Measurements from ENCODE around the gene CYSTM1. TPM values are rescaled to one million over a fixed set of nuclear protein-coding genes. Genes with fewer than 3 reads are reported as not detected.

Gene CYSTM1
- polyA plus RNA-seq, 2 of the 4 experiments (the other 2 are of a cell fraction), result 76.8 to 103 TPM

- Histone ChIP-seq H3K9me3 (no peaks in the 10 kb centered on the region), H3K4me3 (no peak overlapping the region), H3K4me1 (peaks cover 8% of the 10 kb centered on the region), H3K27ac (no peak overlapping the region), H3K4me2 (no peak overlapping the region)
- ChIA-PET CTCF (interaction anchor here (1.1 to 1.5 kb wide), 2 partner anchors 8 to 94 kb away, joined by 3 to 5 read pairs; partner anchors contain the start of gene CYSTM1), POLR2A (no interaction called here)
- DNase-seq (ENCODE audit: low read depth in 1 of 2, low spot score in 1 of 2) (no peak), FAIRE-seq (no peak), ATAC-seq (no peak)
- TF ChIP-seq ATOH8 (CRISPR knock-in tag; IDR thresholded peaks at IDR 0.05; ENCODE audit: low read depth) (no peak), HOXB13 (CRISPR knock-in tag; IDR thresholded peaks at IDR 0.05; ENCODE audit: low read depth) (no peak), MYC (IDR thresholded peaks at IDR 0.05; ENCODE audit: borderline replicate concordance, low read length) (no peak), CHD4 (IDR thresholded peaks at IDR 0.05; ENCODE audit: borderline replicate concordance) (no peak), CBX2 (IDR thresholded peaks at IDR 0.05; ENCODE audit: borderline replicate concordance, low read depth) (no peak), TP53 (CRISPR knock-in tag; IDR thresholded peaks at IDR 0.05) (no peak)
- TF ChIP-seq, protein P1, sequence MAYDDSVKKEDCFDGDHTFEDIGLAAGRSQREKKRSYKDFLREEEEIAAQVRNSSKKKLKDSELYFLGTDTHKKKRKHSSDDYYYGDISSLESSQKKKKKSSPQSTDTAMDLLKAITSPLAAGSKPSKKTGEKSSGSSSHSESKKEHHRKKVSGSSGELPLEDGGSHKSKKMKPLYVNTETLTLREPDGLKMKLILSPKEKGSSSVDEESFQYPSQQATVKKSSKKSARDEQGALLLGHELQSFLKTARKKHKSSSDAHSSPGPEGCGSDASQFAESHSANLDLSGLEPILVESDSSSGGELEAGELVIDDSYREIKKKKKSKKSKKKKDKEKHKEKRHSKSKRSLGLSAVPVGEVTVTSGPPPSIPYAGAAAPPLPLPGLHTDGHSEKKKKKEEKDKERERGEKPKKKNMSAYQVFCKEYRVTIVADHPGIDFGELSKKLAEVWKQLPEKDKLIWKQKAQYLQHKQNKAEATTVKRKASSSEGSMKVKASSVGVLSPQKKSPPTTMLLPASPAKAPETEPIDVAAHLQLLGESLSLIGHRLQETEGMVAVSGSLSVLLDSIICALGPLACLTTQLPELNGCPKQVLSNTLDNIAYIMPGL (CRISPR knock-in tag; IDR thresholded peaks at IDR 0.05; ENCODE audit: borderline replicate concordance), result no peak
Observed at GRCh38 chr5:140166911-140167310, 8.1 kb upstream of the CYSTM1 start.

DNA sequence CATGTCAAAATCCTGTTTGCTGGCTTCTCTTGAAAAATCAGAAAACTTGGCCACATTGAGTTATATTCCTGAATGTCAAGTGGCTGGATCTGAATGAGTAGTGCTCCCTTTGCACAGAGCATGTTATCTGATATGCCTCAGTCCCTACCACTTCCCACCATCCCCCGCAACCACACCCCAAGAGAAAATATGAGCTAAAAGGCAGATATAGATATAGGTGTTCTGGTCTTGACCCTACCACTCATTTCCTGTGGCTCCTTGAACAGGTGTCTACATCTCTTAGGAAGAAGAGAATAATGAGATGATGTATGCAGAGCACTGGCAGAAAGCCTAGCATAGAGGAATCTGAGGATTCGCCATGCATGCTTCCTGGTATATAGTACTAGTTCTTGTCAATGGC lies 6.6 kb upstream of the CYSTM1 start:
- H3K9me3 ChIP-seq, result no peaks in the 10 kb centered on the region
- DNase-seq (ENCODE audit: low read depth in 1 of 2, low spot score in 1 of 2) (no peak), FAIRE-seq (no peak), ATAC-seq (no peak)
- H3K4me2 ChIP-seq, result no peak overlapping the region
- no peak overlapping the region for H3K4me3 ChIP-seq
- ChIA-PET POLR2A (no interaction called here), CTCF (interaction anchor here (1.1 to 2.5 kb wide), 3 partner anchors 22 to 99 kb away, joined by 3 to 19 read pairs (median 8); no protein-coding TSS in a partner anchor)
- no peak overlapping the region for H3K27ac ChIP-seq
- 94% methylated on average over 2 of the region's 2 CpGs for WGBS (ENCODE audit: missing lambda C conversion rate)
- peaks cover 8% of the 10 kb centered on the region for H3K4me1 ChIP-seq
- TF ChIP-seq ZNF302 (CRISPR knock-in tag; IDR thresholded peaks at IDR 0.05) (no peak), JUN (IDR thresholded peaks at IDR 0.05) (no peak), HOXA7 (CRISPR knock-in tag; IDR thresholded peaks at IDR 0.05) (no peak), CEBPB (IDR thresholded peaks at IDR 0.05) (no peak), CBX8 (IDR thresholded peaks at IDR 0.05) (no peak), NFE2L2 (conservative IDR thresholded peaks at IDR 0.05; ENCODE audit: low read length) (no peak)
- TF ChIP-seq, protein P2, sequence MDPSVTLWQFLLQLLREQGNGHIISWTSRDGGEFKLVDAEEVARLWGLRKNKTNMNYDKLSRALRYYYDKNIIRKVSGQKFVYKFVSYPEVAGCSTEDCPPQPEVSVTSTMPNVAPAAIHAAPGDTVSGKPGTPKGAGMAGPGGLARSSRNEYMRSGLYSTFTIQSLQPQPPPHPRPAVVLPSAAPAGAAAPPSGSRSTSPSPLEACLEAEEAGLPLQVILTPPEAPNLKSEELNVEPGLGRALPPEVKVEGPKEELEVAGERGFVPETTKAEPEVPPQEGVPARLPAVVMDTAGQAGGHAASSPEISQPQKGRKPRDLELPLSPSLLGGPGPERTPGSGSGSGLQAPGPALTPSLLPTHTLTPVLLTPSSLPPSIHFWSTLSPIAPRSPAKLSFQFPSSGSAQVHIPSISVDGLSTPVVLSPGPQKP (IDR thresholded peaks at IDR 0.05; ENCODE audit: low read depth, low read length), result no peak

DNA sequence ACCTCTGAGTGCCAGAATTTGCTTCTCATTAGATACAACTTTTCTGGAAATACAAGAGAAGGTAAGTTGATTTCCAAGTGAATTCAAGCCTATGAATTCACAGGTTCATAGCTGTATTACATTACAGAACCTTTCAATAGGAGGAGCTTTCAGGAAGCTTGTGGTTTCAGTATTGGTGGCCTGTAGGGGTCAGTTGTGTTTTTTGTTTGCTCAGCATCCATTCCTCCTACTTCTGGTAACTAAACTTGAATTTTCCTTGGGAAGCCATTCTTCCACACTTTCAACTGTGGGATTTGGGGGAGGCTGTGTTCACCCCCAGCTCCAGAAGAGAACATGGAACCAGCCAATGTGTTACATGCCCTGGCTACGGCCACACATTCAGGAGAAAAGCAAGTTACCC lies 5.6 kb upstream of the CYSTM1 start:
- ATAC-seq, result peak; percentile 37 to 61; a peak in 2 of 6 replicates
- no peak overlapping the region for H3K4me2 ChIP-seq
- peaks cover 11% of the 10 kb centered on the region for H3K4me1 ChIP-seq
- POLR2A ChIA-PET, result interaction anchor here (0.6 kb wide), 1 partner anchor 32 kb away, joined by 4 read pairs; no protein-coding TSS in a partner anchor
- no peak for TF ChIP-seq CHD4 (IDR thresholded peaks at IDR 0.05; ENCODE audit: borderline replicate concordance)
- TF ChIP-seq MAFK (IDR thresholded peaks at IDR 0.05; ENCODE audit: partially characterized antibody), result peak; percentile 64
- peak in 1 of 2 experiments; percentile 25; a peak in 1 of 5 replicates for TF ChIP-seq RAD21 (conservative IDR thresholded peaks at IDR 0.05 in 1 of 2, IDR thresholded peaks at IDR 0.05 in 1 of 2)
- 100% methylated on average over 1 of the region's 1 CpG for WGBS (ENCODE audit: missing lambda C conversion rate)
- no peak for FAIRE-seq
- H3K27ac ChIP-seq, result no peak overlapping the region
- no peak overlapping the region for H3K4me3 ChIP-seq
- CTCF ChIA-PET, result interaction anchor here (1.2 to 2.5 kb wide), 6 partner anchors 10 to 404 kb away, joined by 3 to 19 read pairs (median 7); partner anchors contain the start of gene NRG2
- DNase-seq (ENCODE audit: low read depth in 1 of 2, low spot score in 1 of 2), result peak in 1 of 2 experiments; percentile 33
- no peaks in the 10 kb centered on the region for H3K9me3 ChIP-seq

DNA sequence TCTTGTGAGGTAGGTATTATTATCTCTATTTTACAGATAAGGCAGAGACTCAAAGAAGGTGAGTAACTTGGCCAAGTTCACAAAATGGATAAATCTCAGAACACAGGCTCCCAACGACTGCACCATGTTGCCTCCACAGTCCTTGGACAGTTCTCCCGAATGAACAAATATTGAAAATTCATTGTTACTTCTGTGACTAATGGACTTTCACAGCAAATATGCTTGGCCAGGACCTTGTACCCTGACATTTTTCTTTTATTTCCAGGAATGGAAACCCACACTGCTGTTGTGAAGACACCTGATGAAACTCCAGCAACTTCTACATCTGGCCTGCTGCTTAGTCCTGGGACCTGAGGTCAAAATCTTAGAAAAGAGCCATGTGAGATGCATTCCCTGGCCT lies 2.5 kb upstream of the CYSTM1 start:
- ChIA-PET CTCF (no interaction called here), POLR2A (no interaction called here)
- no peak overlapping the region for H3K4me3 ChIP-seq
- TF ChIP-seq FOXS1 (CRISPR knock-in tag; IDR thresholded peaks at IDR 0.05) (no peak), ZSCAN20 (CRISPR knock-in tag; IDR thresholded peaks at IDR 0.05) (no peak), PHF8 (IDR thresholded peaks at IDR 0.05; ENCODE audit: borderline replicate concordance, low read depth) (no peak), SMC3 (IDR thresholded peaks at IDR 0.05) (no peak), MAFK (IDR thresholded peaks at IDR 0.05; ENCODE audit: partially characterized antibody) (no peak), ZNF302 (CRISPR knock-in tag; IDR thresholded peaks at IDR 0.05) (no peak), POLR2A (IDR thresholded peaks at IDR 0.05; ENCODE audit: low read length) (no peak), FOSL2 (IDR thresholded peaks at IDR 0.05) (no peak), FOSL2 (CRISPR knock-in tag; IDR thresholded peaks at IDR 0.05) (no peak), MAZ (IDR thresholded peaks at IDR 0.05; ENCODE audit: borderline replicate concordance, low read depth, low read length) (no peak), NFE2L2 (conservative IDR thresholded peaks at IDR 0.05; ENCODE audit: low read length) (no peak), JUN (IDR thresholded peaks at IDR 0.05) (no peak), BHLHE40 (IDR thresholded peaks at IDR 0.05; ENCODE audit: low read depth, low read length) (no peak), RFX5 (IDR thresholded peaks at IDR 0.05) (no peak), CBX8 (IDR thresholded peaks at IDR 0.05) (no peak), ESRRA (IDR thresholded peaks at IDR 0.05; ENCODE audit: borderline replicate concordance, low read length) (no peak)
- ATAC-seq (no peak), DNase-seq (ENCODE audit: low read depth in 1 of 2, low spot score in 1 of 2) (no peak), FAIRE-seq (no peak)
- H3K27ac ChIP-seq, result no peak overlapping the region
- peaks cover 17% of the 10 kb centered on the region for H3K4me1 ChIP-seq
- 64% methylated on average over 2 of the region's 2 CpGs for WGBS (ENCODE audit: missing lambda C conversion rate)
- no peaks in the 10 kb centered on the region for H3K9me3 ChIP-seq
- no peak overlapping the region for H3K4me2 ChIP-seq

Data from A549 (cell line).